Cardiac fibroblast (primary cell): Measurements from ENCODE around the gene AK9.

Experiments
- DNase-seq, 2 donors: peaks; one replicate each; pipeline versions ENCODE4 v3.0.0 to v3.0.0-alpha.2; 2010; ENCODE audit warnings: low read depth in 2 of 2
- H3K4me3 ChIP-seq, 2 donors: replicated peaks in 1 of 2; 1 replicate in 1 of 2; 2 replicates in 1 of 2; pipeline ENCODE4 v1.5.1; 2011; ENCODE audit warnings: low read depth in 2 of 2, low read length in 2 of 2, mild to moderate bottlenecking in 2 of 2, moderate library complexity in 1 of 2
- TF ChIP-seq, protein P1 (sequence below): IDR thresholded peaks from one replicate; pipeline ENCODE4 v1.5.1; 2011; ENCODE audit warnings: low read depth, mild to moderate bottlenecking, low read length, inconsistent platforms

AK9 gene

DNA sequence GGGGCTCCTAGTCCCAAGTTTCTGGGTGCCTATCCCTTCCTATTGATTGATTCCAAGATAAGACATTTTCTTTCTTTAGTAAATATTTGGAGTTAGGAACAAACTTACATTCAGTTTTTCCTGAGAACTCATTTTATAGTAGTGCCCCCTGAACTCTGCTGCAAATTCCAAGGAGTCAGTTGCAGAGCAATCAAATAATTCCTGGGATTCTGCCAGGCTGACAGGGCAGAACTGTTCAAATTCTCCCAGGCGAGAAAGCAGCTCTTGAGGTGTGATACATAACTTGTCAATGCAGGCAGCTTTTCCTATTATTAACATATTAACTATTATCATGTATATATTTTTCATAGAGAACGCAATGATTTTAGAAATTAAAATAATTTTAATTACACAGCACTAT, 192.1 kb downstream of the AK9 start:
- DNase-seq = no peak
- H3K4me3 ChIP-seq = no peak overlapping the region
- TF ChIP-seq, protein P1, sequence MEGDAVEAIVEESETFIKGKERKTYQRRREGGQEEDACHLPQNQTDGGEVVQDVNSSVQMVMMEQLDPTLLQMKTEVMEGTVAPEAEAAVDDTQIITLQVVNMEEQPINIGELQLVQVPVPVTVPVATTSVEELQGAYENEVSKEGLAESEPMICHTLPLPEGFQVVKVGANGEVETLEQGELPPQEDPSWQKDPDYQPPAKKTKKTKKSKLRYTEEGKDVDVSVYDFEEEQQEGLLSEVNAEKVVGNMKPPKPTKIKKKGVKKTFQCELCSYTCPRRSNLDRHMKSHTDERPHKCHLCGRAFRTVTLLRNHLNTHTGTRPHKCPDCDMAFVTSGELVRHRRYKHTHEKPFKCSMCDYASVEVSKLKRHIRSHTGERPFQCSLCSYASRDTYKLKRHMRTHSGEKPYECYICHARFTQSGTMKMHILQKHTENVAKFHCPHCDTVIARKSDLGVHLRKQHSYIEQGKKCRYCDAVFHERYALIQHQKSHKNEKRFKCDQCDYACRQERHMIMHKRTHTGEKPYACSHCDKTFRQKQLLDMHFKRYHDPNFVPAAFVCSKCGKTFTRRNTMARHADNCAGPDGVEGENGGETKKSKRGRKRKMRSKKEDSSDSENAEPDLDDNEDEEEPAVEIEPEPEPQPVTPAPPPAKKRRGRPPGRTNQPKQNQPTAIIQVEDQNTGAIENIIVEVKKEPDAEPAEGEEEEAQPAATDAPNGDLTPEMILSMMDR = no peak

DNA sequence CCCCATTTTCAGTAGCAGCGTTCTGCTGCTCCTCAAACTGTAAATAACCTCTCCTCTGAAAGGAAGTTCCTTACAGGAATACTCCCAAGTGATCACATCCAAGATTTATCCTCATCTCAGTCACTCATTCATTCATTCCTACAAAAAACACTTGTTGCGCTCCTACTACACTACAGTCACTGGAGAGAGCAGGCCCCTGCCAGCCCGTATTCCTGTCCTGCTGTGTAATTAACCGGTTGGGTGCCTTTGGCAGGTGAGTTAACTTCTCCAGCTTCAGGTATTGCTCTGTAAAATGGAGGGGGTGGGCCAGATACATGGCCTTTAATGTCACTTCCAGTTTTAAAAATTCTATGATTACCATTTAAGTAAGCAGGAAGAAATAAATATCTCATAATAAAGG, 192.9 kb downstream of the AK9 start:
- no peak overlapping the region for H3K4me3 ChIP-seq
- no peak for DNase-seq
- TF ChIP-seq, protein P1 = no peak

DNA sequence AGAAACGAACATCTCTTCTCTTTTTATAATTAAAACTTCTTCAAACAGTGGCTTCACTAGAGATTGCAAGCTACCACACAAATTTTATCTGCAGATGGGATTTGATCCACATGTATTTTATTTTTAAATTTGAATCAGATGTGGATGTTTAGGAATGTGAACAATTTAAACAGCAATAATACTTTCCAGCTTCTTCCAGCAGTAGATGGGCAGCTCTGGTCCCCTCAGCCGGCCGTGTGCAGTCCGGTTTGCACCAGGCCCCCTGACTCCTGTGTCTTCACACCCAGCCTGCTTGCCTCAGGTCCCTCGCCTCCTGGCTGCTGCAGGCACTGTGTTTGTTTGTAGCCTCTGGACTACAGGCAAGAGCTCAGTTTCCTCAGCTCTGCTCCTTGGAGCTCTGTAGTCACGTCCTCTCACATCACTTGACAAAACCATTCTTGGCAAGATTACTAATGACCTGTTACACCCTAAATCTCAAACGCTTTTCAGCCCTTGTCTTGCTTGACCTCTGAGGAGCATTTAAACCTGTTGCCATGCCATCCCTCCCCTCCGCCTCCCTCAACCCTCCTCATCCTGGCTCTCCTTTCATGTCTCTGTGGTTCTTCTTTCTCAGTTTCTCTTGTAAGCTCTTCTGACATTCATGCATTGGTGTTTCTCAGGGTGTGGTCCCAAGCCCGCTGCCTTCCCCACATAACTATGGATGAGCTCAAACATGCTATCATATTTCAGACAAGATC, 194.8 kb downstream of the AK9 start:
- no peak overlapping the region for H3K4me3 ChIP-seq
- no peak for DNase-seq
- TF ChIP-seq, protein P1 = no peak

DNA sequence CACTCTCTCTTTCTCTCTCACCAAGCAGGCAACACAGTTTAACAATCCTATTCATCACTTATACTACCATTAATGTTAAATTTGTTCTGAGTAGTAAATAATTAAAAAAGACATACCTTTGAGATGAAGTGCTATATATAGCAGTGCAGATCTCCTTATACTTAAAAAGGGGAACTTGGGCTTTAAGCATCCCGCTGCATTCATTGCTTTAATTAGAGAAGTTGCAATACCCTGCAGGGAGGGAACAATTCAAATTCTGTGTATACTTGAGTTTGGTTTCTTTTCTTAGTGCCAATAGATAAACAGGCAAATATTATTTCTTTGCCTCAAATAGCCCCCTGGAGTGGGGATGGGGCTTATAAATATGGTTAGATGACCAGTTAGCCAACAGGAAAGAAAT, 197.1 kb downstream of the AK9 start:
- no peak for DNase-seq
- TF ChIP-seq, protein P1 = no peak
- H3K4me3 ChIP-seq = no peak overlapping the region

DNA sequence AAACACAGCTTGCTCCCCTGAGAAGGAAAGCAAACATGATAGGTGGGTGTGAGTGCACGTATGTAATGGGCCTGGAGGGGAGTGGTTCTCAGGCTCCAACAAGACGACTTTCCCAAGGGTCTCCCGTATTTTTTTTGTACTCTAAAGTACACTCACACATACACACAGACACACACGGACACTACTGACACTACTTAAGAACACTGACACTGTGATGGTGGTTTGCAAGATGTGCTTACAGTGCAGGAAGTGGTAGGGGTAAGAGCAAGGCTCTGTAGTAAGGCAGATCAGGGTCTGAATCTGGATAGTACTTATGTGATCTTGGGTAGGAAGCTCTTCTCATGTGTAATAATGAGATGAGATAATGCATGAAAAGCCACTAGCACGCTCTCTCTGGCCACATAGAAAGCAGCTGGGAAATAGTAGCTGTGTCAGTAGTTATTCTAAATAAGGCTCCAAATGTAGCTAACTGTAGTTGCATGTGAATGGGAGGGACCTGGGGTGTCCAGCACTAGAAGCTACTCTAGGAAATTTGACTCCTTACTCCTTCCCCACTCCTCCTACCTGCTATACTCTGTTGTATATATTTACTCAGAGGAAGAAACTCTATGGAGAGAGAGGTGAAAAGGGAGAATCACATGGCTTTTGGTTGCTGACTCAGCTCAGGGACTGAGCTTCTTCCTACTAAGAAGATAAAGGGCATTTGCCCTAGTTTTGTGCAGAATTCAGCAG, 199.6 kb downstream of the AK9 start:
- DNase-seq = no peak
- TF ChIP-seq, protein P1 = no peak
- H3K4me3 ChIP-seq = no peak overlapping the region

DNA sequence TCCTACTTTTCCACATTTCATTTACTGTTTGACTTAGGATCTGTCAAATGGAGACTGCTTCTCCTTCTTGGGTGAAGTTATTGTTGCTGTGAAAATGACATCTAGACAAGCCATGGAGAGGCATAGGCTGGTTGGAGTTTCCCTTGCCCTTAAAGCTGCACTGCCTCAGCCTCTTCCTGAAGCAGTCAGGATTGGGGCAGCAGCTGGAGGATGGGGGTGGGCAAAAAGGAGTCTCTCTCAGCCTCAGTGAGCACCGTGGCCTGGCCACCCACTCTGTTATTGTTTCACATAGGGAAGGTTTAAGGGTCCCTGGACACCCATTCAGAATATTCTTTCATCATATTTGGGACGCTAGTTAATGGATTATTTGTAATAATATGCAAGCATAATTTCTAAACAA, 200.3 kb downstream of the AK9 start:
- DNase-seq = no peak
- TF ChIP-seq, protein P1 = no peak
- no peak overlapping the region for H3K4me3 ChIP-seq
